Ascending aorta (tissue), 2 donors: ENCODE measurements around the gene MYCBPAP. TPM values are rescaled to one million over a fixed set of nuclear protein-coding genes. Genes with fewer than 3 reads are reported as not detected.

Experiments used
- DNase-seq, 2 donors: peaks; one replicate each; pipeline ENCODE4 v3.0.0-alpha.2; 2019; ENCODE audit warnings: low spot score in 2 of 2
- H3K27ac ChIP-seq, 2 donors: fragments of 200-600 bp; sonication (generic); one replicate each; pipeline ENCODE4 v1.5.1; 2016 to 2017; ENCODE audit warnings: mild to moderate bottlenecking in 1 of 2
- H3K27me3 ChIP-seq: fragments of 200-600 bp; sonication (generic); one replicate; pipeline ENCODE4 v1.5.1; 2017
- H3K36me3 ChIP-seq, 2 donors: fragments of 200-600 bp; sonication (generic); one replicate each; pipeline ENCODE4 v1.5.1; 2016
- H3K4me1 ChIP-seq, 2 donors: fragments of 200-600 bp; sonication (generic); one replicate each; pipeline ENCODE4 v1.5.1; 2016 to 2017; ENCODE audit warnings: mild to moderate bottlenecking in 1 of 2
- H3K4me3 ChIP-seq, 2 donors: fragments of 200-600 bp; sonication (generic); one replicate each; pipeline ENCODE4 v1.5.1; 2016 to 2017; ENCODE audit warnings: mild to moderate bottlenecking in 1 of 2
- H3K9me3 ChIP-seq, 2 donors: fragments of 200-600 bp; sonication (generic); one replicate each; pipeline ENCODE4 v1.5.1; 2016
- CTCF ChIP-seq, 3 experiments: fragments of 200-600 bp in 2 of 3; fragments of 450-650 bp in 1 of 3; sonication (generic) in 2 of 3; IDR thresholded peaks; one replicate each; pipeline ENCODE4 v1.5.1; 2016 to 2019; ENCODE audit warnings: antibody characterized with exemption in 3 of 3, mild to moderate bottlenecking in 1 of 3, moderate library complexity in 1 of 3
- intact Hi-C: fragments of 100-400 bp; cut with DNase I; formaldehyde crosslinking; loops from one replicate; pipeline ENCODE4 v1.15.1; 2023
- total RNA-seq: library from RNA; depleted of rRNA; stranded (reverse); fragments of >200 nt; gene quantifications from one replicate; pipeline ENCODE4 v1.1.0, GENCODE V29; 2016

The MYCBPAP gene
- total RNA-seq, 1 donor from 2014 or later, result 7.9 TPM

- H3K27ac ChIP-seq, result no peak overlapping the region
- no peak for TF ChIP-seq CTCF (IDR thresholded peaks at IDR 0.05)
- DNase-seq, result no peak
- no peak overlapping the region for H3K4me3 ChIP-seq
- intact Hi-C loops, result no loop called here
- no peaks in the 10 kb centered on the region for H3K36me3 ChIP-seq
- H3K9me3 ChIP-seq, result no peaks in the 10 kb centered on the region
- H3K4me1 ChIP-seq, result peaks cover 3 to 4% of the 10 kb centered on the region in 2 donors
- H3K27me3 ChIP-seq, result no peaks in the 10 kb centered on the region
Measured at GRCh38 chr17:50511058-50511457, 2.8 kb downstream of the MYCBPAP start.

GRCh38 chr17:50513495-50513894 is 5.3 kb downstream of the MYCBPAP start:
- no peak overlapping the region for H3K4me3 ChIP-seq
- intact Hi-C loops, result no loop called here
- H3K27ac ChIP-seq, result no peak overlapping the region
- no peak for DNase-seq
- peaks cover 0 to 3% of the 10 kb centered on the region in 2 donors for H3K4me1 ChIP-seq
- TF ChIP-seq CTCF (IDR thresholded peaks at IDR 0.05), result no peak
- no peaks in the 10 kb centered on the region for H3K27me3 ChIP-seq
- H3K9me3 ChIP-seq, result no peaks in the 10 kb centered on the region
- no peaks in the 10 kb centered on the region for H3K36me3 ChIP-seq

- Histone ChIP-seq H3K36me3 (no peaks in the 10 kb centered on the region), H3K4me3 (no peak overlapping the region), H3K27me3 (no peaks in the 10 kb centered on the region), H3K9me3 (no peaks in the 10 kb centered on the region), H3K4me1 (no peaks in the 10 kb centered on the region), H3K27ac (no peak overlapping the region)
- no peak for TF ChIP-seq CTCF (IDR thresholded peaks at IDR 0.05)
- intact Hi-C loops, result no loop called here
- DNase-seq, result no peak
Measured at GRCh38 chr17:50514388-50514787, 6.1 kb downstream of the MYCBPAP start.

GRCh38 chr17:50514936-50515702 is 6.9 kb downstream of the MYCBPAP start:
- H3K36me3 ChIP-seq, result no peaks in the 10 kb centered on the region
- H3K27ac ChIP-seq, result no peak overlapping the region
- no peak overlapping the region for H3K4me3 ChIP-seq
- H3K9me3 ChIP-seq, result no peaks in the 10 kb centered on the region
- H3K4me1 ChIP-seq, result no peaks in the 10 kb centered on the region
- intact Hi-C loops, result no loop called here
- no peak for TF ChIP-seq CTCF (IDR thresholded peaks at IDR 0.05)
- no peak for DNase-seq
- H3K27me3 ChIP-seq, result no peaks in the 10 kb centered on the region

GRCh38 chr17:50517011-50517410 is 8.8 kb downstream of the MYCBPAP start:
- Histone ChIP-seq H3K27ac (no peak overlapping the region), H3K36me3 (no peaks in the 10 kb centered on the region), H3K4me1 (no peaks in the 10 kb centered on the region), H3K4me3 (no peak overlapping the region), H3K9me3 (no peaks in the 10 kb centered on the region), H3K27me3 (no peaks in the 10 kb centered on the region)
- intact Hi-C loops, result no loop called here
- no peak for DNase-seq
- TF ChIP-seq CTCF (IDR thresholded peaks at IDR 0.05), result no peak
